ENCODE measurements around the gene RNASE7.

The RNASE7 gene

DNA sequence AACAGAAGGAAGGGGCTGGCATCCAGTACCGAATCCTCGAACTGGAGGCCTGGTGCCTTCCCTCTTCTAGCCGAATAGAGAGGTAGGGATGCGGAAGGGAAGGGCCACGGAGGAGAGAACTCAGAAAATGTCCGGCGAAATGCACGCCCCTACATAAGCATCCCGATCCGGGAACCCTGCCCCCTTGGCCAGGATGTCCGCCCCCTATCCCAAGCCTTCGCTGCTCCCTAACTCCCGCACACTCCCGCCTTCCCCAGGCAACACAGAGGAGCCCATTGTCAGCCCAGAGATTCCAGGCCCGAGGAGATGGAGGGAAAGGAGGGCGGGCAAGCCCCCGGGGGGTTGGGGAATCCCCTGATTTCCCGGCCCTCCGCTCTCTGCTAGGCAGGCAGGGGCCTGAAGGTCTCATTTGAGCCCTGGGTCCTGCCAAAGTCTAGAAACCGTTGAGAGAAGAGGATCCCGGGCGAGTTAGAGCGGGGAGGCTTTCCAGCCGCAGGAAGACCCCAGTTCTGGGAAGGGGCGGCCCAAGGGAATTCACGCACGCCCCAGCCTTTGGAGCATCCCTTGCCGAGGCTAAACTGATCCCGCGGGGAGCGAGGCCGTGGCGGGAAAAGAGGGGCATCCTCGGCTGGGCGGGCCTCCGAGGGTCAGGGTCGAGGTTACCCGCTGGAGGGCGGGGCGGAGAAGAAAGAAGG lies 27.4 kb downstream of the RNASE7 start:
- peak; percentile 40 for DNase-seq

DNA sequence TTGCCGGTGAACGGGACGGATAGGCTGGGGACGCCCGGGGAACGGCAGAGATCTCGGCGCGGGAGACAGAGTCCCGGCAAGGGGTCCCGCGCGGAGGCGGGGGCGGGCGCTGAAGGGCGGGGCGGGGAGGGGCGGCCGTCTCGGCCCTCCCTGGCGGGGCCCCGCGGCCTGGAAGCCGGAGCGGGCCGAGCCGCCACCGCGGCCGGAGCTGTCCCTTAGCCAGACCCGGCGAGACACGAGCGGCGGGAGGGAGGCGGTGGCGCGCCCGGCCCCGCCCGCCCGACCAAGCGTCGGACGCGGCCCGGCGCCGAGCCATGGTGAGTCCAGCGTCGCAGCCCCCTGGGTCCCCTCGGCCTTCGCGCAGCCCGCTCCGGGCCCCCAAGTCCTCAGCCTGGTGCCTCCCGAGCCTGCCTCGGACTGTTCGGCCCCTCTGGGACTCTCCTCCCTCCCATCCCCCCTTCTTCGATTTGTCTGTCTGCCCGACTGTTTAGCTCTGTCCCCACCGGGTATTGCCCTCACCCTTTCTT lies 28.0 kb downstream of the RNASE7 start, which contains the start of gene ARHGEF40:
TSS of gene ARHGEF40 (plus strand) at position 222 of the 527 bp plus-strand sequence. CDS start at position 315, 93 bp downstream.
- DNase-seq = no peak

DNA sequence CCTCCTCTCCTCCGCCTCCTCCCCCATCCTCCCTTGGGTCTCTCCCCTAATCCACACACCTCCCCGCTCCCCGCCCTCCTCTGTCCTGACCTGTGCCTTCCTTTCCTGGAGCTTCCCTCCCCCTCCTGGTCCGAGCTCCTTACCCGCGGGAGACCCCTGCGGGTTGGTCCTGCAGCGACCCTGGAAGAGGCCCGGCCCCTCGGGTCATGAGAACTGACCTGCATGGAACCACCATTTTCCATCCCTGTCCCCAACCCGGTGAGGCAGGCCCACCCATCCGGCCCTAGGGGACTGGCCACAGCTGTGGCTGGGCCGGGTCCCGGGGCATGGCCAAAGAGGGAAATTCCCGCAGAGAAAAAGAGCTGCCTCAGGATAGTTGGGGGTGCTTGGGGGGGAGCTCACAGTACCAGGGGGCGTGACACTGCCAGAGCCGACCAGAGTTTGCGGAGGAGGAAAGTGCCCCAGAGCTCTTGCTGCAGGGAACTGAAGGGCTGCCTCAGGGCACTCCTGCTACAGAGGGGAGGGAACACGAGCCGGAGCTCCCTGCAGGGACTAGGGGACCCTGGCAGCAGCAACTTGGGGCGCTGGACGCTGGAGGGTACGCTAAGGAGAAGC lies 28.6 kb downstream of the RNASE7 start:
- DNase-seq = no peak

DNA sequence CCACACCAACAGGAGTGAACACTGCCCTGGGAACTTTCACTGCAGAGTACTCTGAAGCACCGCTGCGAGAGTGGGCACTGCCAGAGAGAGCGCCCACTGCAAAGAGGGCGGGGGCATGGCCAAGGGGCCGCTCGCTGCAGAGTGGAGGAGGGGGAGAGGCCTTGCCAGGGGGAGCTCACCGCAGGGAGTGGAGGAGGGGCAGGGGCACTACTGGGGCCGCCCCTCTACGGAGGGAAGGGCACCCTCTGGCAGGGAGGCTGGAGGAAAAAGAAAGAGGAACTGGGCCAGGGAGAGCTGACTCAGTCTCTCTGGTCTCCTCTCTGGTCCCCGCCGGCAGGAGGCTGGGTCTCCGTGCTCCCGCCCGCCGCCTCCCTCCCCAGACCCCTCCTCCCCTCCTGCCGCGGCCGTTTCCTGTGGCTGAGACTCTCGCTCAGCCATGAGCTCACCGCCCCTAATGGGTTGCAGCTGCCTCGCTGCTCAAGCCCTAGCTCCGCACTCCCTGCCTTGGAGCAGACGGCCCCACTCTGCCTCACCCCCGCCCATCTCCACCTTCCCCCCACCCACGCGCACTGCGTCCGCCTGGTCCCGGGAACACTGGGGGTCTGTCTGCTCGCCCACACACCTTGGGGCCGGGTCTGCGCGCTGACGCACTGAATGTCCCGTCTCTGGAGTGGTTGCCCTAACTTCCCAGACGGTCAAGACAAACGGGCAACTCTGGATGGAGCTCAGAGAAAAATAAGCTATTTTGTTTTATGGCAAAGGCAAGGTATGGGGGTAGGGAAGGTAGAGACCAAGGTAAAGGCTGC lies 29.3 kb downstream of the RNASE7 start:
- peak; percentile 83 for DNase-seq

DNA sequence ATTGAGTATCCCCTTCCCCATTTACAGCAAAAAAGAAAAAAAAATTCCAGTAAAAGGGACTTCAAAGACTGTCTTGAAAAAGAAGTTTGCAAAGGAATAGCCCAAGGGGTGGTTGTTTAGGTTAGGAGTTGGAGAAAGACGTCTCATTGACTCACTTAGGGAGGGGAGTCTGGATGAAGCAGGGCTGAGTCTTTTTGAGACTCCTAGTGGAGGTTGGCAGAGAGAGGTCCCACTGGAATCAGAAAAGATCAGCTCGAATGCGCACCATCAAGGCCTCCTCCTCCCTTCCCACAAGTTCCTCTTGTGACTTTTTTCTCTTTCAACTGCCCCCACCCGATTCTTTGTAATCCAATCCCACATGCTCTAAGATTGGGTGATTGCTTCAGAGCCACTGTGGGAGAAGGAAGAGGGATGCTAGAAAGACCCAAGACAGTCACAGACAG lies 29.9 kb downstream of the RNASE7 start:
- DNase-seq = no peak

DNA sequence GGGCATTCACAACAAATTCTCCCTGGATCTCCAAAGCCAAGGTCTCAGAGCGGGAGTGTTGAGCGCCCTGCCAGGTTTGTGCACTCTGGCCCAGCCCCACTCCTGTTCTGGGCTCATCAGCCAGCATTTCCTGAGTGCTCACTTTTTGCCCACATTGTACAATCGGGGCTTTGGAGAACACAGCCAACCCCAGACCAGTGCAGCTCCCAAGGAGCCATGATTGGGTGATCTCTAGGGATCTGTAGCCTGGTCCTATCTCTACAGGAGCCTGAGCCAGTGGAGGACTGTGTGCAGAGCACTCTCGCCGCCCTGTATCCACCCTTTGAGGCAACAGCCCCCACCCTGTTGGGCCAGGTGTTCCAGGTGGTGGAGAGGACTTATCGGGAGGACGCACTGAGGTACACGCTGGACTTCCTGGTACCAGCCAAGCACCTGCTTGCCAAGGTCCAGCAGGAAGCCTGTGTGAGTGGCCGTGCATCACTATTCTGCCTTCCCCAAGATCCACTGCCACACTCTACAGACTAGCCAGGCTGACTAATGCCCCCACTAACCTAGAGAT lies 30.7 kb downstream of the RNASE7 start:
- no peak for DNase-seq

DNA sequence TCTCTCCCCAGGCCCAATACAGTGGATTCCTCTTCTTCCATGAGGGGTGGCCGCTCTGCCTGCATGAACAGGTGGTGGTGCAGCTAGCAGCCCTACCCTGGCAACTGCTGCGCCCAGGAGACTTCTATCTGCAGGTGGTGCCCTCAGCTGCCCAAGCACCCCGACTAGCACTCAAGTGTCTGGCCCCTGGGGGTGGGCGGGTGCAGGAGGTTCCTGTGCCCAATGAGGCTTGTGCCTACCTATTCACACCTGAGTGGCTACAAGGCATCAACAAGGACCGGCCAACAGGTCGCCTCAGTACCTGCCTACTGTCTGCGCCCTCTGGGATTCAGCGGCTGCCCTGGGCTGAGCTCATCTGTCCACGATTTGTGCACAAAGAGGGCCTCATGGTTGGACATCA lies 31.8 kb downstream of the RNASE7 start:
- DNase-seq = no peak

DNA sequence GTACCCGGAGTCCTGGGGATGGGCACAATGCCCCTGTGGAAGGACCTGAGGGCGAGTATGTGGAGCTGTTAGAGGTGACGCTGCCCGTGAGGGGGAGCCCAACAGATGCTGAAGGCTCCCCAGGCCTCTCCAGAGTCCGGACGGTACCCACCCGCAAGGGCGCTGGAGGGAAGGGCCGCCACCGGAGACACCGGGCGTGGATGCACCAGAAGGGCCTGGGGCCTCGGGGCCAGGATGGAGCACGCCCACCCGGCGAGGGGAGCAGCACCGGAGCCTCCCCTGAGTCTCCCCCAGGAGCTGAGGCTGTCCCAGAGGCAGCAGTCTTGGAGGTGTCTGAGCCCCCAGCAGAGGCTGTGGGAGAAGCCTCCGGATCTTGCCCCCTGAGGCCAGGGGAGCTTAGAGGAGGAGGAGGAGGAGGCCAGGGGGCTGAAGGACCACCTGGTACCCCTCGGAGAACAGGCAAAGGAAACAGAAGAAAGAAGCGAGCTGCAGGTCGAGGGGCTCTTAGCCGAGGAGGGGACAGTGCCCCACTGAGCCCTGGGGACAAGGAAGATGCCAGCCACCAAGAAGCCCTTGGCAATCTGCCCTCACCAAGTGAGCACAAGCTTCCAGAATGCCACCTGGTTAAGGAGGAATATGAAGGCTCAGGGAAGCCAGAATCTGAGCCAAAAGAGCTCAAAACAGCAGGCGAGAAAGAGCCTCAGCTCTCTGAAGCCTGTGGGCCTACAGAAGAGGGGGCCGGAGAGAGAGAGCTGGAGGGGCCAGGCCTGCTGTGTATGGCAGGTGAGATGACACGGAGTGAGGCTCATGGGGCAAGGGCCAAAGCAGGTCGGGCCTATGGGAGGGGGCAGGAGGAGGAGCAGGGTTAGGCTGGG lies 32.5 kb downstream of the RNASE7 start:
- no peak for DNase-seq

DNA sequence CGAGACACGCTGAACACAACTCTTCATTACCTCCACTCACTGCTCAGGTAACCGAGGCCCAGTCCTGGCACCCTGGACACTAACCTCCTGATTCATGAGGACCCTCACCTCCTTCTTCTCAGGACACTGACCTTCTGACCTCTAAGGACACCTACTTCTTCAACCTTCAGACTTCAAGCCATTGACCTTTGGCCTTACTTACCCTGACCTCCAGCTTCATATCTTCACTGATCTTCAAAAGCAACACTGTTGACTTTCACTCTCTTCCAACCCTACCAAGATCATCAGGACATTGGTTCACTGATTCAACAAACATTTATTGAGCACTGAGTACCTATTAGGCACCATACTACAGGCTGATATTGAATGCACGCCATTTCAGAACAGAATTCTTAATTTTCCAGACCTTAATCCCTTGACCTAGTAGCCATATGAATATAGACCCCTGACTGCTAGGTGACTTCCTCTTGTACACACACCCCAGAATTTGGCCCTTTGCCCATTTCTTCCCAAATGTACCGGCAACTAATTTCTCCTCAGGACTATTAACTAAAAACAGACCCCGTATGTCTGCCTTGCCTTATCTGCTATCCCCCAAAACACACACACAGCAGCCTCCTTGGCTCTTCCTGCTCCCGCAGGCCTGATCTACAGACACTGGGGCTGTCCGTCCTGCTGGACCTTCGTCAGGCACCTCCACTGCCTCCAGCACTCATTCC lies 33.7 kb downstream of the RNASE7 start:
- no peak for DNase-seq

DNA sequence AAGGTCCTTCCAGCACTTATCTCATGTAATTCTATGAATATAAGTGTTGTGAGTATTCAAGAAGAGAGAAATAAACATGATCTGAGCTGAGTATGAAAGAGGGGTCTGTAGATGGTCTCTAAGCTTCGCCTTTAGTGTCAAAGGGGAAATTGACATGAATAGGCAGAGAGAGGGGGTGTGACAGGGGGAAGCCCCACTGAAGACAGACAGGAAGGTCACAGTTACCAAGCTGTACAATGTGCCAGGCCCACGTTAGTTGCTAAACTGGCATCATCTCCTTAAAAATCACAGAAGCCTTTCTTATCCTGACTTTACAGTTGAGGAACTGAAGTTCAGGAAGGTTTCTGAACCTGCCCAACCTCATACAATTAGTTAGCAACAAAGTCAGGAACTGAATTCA lies 35.5 kb downstream of the RNASE7 start:
- no peak for DNase-seq

DNA sequence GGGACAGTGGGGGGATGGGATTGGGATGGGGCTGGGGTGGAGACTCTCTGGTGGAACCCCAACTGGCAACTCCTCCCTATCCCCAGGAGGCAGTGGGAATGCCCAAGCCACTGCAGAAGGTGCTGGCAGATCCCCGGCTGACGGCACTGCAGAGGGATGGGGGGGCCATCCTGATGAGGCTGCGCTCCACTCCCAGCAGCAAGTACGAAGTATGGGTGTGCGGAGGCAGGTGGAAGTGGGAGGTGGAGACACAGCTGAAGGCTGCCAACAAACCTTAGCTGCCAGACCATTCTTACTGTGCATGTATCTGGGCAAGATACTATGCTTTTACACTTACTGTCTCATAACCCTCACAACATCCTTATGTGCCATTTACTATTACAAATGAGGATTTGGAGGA lies 36.1 kb downstream of the RNASE7 start:
- DNase-seq = no peak

DNA sequence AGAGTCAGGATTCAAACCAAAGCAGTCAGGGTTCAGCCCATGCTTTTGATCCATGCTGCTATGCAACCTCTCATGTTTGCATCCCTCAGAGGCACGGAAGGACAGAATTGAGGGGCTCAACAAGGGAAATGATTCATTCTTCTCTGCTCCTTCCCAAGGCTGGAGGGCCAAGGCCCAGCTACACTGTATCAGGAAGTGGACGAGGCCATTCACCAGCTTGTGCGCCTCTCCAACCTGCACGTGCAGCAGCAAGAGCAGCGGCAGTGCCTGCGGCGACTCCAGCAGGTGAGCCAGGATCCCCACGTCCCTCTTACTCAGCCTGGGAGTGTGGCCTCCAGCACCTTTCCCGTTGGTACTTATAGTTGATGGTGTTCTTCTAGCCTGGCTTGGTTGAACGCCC lies 36.6 kb downstream of the RNASE7 start:
- DNase-seq = no peak

DNA sequence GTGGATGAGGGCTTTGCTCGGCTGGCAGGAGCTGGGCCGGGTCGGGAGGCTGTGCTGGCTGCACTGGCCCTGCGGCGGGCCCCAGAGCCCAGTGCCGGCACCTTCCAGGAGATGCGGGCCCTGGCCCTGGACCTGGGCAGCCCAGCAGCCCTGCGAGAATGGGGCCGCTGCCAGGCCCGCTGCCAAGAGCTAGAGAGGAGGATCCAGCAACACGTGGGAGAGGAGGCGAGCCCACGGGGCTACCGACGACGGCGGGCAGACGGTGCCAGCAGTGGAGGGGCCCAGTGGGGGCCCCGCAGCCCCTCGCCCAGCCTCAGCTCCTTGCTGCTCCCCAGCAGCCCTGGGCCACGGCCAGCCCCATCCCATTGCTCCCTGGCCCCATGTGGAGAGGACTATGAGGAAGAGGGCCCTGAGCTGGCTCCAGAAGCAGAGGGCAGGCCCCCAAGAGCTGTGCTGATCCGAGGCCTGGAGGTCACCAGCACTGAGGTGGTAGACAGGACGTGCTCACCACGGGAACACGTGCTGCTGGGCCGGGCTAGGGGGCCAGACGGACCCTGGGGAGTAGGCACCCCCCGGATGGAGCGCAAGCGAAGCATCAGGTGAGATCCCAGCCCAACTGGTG lies 39.5 kb downstream of the RNASE7 start:
- DNase-seq = no peak

DNA sequence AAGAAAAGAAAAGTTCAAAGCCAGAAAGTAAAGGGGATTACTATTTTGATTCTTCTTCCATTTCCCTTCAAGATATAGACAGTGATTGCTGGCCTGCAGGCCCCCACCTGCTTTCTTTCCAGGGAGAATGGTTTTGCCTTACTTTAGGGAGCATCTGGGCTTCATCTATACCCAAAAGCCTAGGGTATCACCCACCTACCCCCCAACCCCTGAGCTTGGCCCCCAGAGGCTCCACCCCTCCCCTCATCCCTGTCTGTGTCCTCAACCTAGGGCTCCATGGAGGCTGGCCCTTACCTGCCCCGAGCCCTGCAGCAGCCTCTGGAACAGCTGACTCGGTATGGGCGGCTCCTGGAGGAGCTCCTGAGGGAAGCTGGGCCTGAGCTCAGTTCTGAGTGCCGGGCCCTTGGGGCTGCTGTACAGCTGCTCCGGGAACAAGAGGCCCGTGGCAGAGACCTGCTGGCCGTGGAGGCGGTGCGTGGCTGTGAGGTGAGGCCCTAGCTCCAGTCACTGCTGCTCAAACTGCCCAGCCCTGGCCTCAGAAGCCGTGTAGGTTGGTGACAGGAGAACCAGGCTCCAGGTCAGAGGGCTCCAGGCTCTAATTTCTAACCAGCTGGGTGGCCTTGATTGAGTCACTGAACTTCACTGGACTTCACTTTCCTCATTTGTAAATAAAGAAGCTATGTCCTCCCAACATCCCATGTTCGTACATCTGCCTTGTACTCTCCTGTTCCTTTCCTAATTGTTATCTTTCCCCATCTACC lies 41.6 kb downstream of the RNASE7 start:
- no peak for DNase-seq

DNA sequence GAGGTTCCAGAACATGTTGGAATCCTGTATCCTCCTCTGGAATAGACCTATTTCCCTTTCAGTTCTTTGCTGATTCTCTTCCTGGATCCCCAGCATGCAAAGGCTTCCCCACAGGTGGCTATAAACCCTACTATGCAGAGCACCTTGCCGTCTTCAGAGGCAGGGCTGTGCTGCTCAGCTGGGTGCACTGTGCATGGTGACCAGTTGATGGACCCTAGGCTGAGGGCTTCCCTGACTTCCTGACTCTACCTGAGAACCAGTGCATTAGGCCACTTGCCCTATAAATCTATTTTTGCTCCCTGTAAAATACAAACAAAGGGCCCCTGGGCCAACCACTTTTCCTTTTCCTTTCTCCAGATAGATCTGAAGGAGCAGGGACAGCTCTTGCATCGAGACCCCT lies 42.2 kb downstream of the RNASE7 start:
- no peak for DNase-seq

DNA sequence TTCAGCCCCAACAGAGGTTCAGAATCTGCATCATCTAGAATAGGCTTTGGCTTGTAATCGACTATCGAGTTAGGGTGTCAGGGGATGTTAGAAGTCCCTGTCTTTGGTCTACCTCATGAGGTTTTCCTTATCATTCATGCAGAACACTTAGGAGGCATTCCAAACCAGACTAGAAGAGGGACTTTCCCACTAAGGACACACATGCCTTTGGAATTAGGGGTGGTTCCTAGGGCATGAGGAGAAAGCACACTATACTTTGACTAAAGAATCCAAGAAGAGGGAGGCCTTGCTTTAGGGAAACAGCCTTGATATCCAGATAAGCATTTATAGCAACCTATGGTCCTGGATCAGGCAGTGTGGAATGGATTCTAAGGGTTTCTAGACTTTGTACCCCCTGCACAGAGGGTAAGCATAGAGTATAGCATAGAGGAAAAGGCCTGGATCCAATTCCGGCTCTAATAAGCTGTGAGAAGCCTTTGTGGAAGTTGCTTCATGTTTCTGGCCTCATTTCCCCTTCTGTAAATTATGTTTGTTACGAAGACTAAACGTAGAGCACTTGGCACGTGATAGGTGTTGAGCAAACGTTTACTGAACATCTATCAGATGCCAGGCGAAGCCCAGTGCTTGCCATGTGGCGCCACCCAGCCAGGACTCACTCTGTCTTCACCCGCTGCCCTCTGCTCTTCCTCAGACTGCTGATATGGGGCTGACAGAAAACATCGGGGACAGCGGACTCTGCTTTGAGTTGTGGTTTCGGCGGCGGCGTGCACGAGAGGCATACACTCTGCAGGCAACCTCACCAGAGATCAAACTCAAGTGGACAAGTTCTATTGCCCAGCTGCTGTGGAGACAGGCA lies 43.1 kb downstream of the RNASE7 start:
- no peak for DNase-seq

DNA sequence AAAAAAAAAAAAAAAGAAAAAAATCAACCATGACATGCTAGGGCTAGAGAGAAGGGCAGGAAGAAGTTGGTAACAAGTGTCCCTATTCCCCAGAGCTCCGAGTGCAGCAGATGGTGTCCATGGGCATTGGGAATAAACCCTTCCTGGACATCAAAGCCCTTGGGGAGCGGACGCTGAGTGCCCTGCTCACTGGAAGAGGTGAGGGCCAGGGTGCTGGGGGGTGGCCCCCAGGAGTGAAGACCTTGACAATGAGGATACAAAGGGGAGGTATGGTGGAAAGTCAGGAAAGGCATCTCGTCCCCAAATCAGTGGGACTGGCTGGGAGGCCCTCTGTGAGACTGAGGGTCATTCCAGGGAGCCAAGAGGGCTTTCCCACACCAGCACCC lies 44.7 kb downstream of the RNASE7 start:
- DNase-seq = no peak

DNA sequence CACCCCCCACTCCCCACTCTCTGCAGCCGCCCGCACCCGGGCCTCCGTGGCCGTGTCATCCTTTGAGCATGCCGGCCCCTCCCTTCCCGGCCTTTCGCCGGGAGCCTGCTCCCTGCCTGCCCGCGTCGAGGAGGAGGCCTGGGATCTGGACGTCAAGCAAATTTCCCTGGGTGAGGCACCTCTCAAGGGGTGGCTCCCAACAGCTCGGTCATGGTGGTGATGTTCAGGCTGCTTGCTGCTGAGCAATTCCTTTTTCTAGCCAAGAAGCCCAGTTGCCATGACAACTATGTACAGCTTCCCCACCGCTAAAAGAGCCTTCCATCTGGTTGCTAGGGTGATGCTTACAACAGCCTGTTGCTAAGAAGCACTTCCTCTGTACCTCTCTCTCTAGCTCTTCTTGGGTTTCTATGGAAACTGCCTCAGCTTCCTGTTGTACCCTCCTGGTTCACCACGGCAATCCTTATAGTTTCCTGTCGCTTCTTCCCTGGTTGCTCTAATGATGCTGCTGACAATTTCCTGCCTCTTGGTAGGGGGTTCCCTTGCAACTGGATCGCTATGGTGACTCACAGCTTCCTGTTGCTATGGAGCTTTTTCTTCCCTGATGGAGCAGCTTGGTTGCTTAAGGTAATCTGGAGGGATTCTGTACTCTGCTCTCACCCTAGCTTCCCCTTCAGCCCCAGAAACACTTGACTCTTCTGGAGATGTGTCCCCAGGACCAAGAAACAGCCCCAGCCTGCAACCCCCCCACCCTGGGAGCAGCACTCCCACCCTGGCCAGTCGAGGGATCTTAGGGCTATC lies 45.3 kb downstream of the RNASE7 start:
- peak; percentile 56 for DNase-seq

DNA sequence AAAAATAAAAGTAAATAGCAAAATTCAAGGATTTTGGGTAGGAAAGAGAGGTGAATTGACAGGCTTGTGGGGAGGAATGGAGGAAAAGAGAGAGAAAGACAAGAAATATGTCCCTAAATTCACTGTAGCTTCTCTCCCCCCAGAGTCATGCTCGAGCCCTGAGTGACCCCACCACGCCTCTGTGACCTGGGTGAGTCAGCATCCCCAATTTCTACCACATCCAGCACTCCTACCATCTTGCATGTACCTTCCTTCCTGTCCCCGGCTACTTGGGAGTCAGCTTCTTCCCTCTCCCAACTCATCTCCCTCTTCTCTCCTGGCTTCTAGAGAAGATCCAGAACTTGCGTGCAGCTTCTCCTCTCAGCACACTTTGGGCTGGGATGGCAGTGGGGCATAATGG lies 46.5 kb downstream of the RNASE7 start:
- no peak for DNase-seq

Measured in NCI-H2171 (cell line).